K562 (cell line): ENCODE results near the gene RSPH9. TPM values are rescaled to one million over a fixed set of nuclear protein-coding genes. Genes with fewer than 3 reads are reported as not detected.

Experiments
- ETV5 ChIP-seq: sonication (generic); formaldehyde crosslinking; IDR thresholded peaks from 2 replicates; pipeline ENCODE4 v1.4.0; 2020; ENCODE audit warnings: low read depth, mild to moderate bottlenecking, missing genetic modification reagents
- EWSR1 ChIP-seq: fragments of 450-650 bp; IDR thresholded peaks from 2 replicates; pipeline ENCODE4 v1.6.1; 2018; ENCODE audit warnings: borderline replicate concordance, mild to moderate bottlenecking, low read depth, moderate library complexity; ENCODE audit not compliant: partially characterized antibody
- GTF3C2 ChIP-seq: IDR thresholded peaks from 3 replicates; pipeline ENCODE4 v1.6.1; 2011; ENCODE audit warnings: borderline replicate concordance, mild to moderate bottlenecking, moderate library complexity; ENCODE audit not compliant: insufficient read length; ENCODE audit errors: extremely low read depth
- JUND ChIP-seq, 2 experiments: IDR thresholded peaks; 2 replicates in 1 of 2; 3 replicates in 1 of 2; pipeline ENCODE4 v1.6.1; 2011; ENCODE audit warnings: borderline replicate concordance in 2 of 2, low read depth in 2 of 2, low read length in 2 of 2, improper control_type of control experiment in 1 of 2, missing biosample characterization in 1 of 2, missing genetic modification characterization in 1 of 2, missing genetic modification reagents in 1 of 2
- KLF13 ChIP-seq: fragments of 450-650 bp; IDR thresholded peaks from 2 replicates; pipeline ENCODE4 v1.6.1; 2016; ENCODE audit warnings: missing genetic modification characterization, low read depth, mild to moderate bottlenecking, missing compliant biosample characterization, moderate library complexity, borderline replicate concordance
- MAFF ChIP-seq: IDR thresholded peaks from 2 replicates; pipeline ENCODE4 v1.6.1; 2012; ENCODE audit warnings: low read length, improper control_type of control experiment
- MAFK ChIP-seq: IDR thresholded peaks from 2 replicates; pipeline ENCODE4 v1.6.1; 2011; ENCODE audit warnings: low read length, improper control_type of control experiment
- MECOM ChIP-seq: fragments of 250-450 bp; sonication (Bioruptor Pico); IDR thresholded peaks from 2 replicates; pipeline ENCODE4 v1.8.0; 2022; ENCODE audit warnings: inconsistent platforms
- NELFE ChIP-seq: IDR thresholded peaks from 2 replicates; pipeline ENCODE4 v1.6.1; 2011; ENCODE audit warnings: mild to moderate bottlenecking; ENCODE audit not compliant: insufficient read depth, insufficient read length
- PTRF ChIP-seq: fragments of 450-650 bp; IDR thresholded peaks from 2 replicates; pipeline ENCODE4 v1.6.1; 2016; ENCODE audit warnings: mild to moderate bottlenecking, missing genetic modification characterization, missing compliant biosample characterization
- SMARCB1 ChIP-seq: IDR thresholded peaks from 2 replicates; pipeline ENCODE4 v1.6.1; 2011; ENCODE audit warnings: improper control_type of control experiment, low read depth; ENCODE audit not compliant: insufficient read length
- SPI1 ChIP-seq: IDR thresholded peaks from 2 replicates; pipeline ENCODE4 v1.6.1; 2011; ENCODE audit warnings: low read depth, low read length, control low read depth, borderline replicate concordance
- TEAD1 ChIP-seq, 2 experiments: fragments of 450-650 bp in 1 of 2; sonication (generic) in 1 of 2; formaldehyde crosslinking; IDR thresholded peaks; 2 replicates each; pipeline versions ENCODE4 v1.4.0 to v1.8.0; 2020 to 2022; ENCODE audit warnings: mild to moderate bottlenecking in 2 of 2, missing genetic modification reagents in 1 of 2
- TOE1 ChIP-seq, 2 experiments: fragments of 450-650 bp in 1 of 2; sonication (generic) in 1 of 2; formaldehyde crosslinking in 1 of 2; IDR thresholded peaks; 2 replicates each; pipeline versions ENCODE4 v1.7.1 to v1.8.0; 2016 to 2022; ENCODE audit warnings: borderline replicate concordance in 2 of 2, mild to moderate bottlenecking in 2 of 2, antibody characterized with exemption in 1 of 2, inconsistent platforms in 1 of 2, low read depth in 1 of 2, missing genetic modification reagents in 1 of 2, moderate library complexity in 1 of 2
- ZNF23 ChIP-seq: fragments of 250-450 bp; sonication (Bioruptor Pico); IDR thresholded peaks from 2 replicates; pipeline ENCODE4 v1.4.0; 2020; ENCODE audit warnings: mild to moderate bottlenecking
- ZNF395 ChIP-seq: fragments of 200-800 bp; sonication (Bioruptor generic); IDR thresholded peaks from 2 replicates; pipeline ENCODE4 v1.6.1; 2017; ENCODE audit warnings: missing genetic modification characterization, missing compliant biosample characterization
- ZNF589 ChIP-seq: fragments of 200-800 bp; sonication (Bioruptor generic); IDR thresholded peaks from 2 replicates; pipeline ENCODE4 v1.6.1; 2016; ENCODE audit warnings: low read depth, missing genetic modification characterization, missing compliant biosample characterization
- polyA plus RNA-seq, 8 experiments: library from polyadenylated mRNA; depleted of rRNA in 4 of 8; stranded (reverse) in 5 of 8; unstranded in 3 of 8; fragments of >200 nt; fragmentation: Nextera tagmentation in 2 of 8; fragmentation: Illumina TruSeq in 1 of 8; extraction: Ambion mirVana in 2 of 8; extraction: Trizol in 1 of 8; gene quantifications; 2 replicates each; pipeline versions ENCODE4 v1.2.1 to v1.2.3, GENCODE V29; 2011 to 2014; ENCODE audit warnings: inconsistent platforms in 1 of 8, missing spikeins in 1 of 8
- total RNA-seq, 7 experiments: library from RNA; depleted of rRNA in 6 of 7; stranded (reverse); fragments of >200 nt in 6 of 7; fragmentation: Illumina TruSeq in 2 of 7; extraction: Trizol in 2 of 7; gene quantifications; 2 replicates each; pipeline versions ENCODE4 v1.2.1 to v1.2.3, GENCODE V29; 2011 to 2021; ENCODE audit warnings: low replicate concordance in 1 of 7

RSPH9 gene
- total and polyA plus RNA-seq, 9 of the 15 experiments (the other 6 are each of a cell fraction or from before 2014, with no cell fraction given) = 0.05 to 0.60 (median 0.39) TPM; not detected in 6

- TF ChIP-seq MAFK = peak; percentile 11; the same call in 1 of the 2 replicates
- peak; percentile 9; the same call in 1 of the 2 replicates for TF ChIP-seq MECOM (CRISPR knock-in tag)
- TF ChIP-seq PTRF (tag) = peak; percentile 30; the same call in 1 of the 2 replicates
- TF ChIP-seq NELFE = no peak
- TF ChIP-seq EWSR1 = no peak
- peak; percentile 86 for TF ChIP-seq ETV5 (CRISPR knock-in tag)
- TF ChIP-seq ZNF589 = peak; percentile 88
- peak; percentile 84 for TF ChIP-seq ZNF395
- peak; percentile 79 for TF ChIP-seq SPI1
- TF ChIP-seq TOE1 (IDR thresholded peaks at IDR 0.05; ENCODE audit: borderline replicate concordance) = 0 out of 2 replicates have a peak, but pooled peaks have one; percentile 25
- no peak for TF ChIP-seq TOE1 (CRISPR knock-in tag; IDR thresholded peaks at IDR 0.05; ENCODE audit: borderline replicate concordance, low read depth)
- no peak for TF ChIP-seq GTF3C2
- TF ChIP-seq SMARCB1 = no peak
- no peak for TF ChIP-seq ZNF23 (CRISPR knock-in tag)
- peak; percentile 91 for TF ChIP-seq JUND (IDR thresholded peaks at IDR 0.05; ENCODE audit: borderline replicate concordance, low read depth, low read length)
- TF ChIP-seq JUND (tag; IDR thresholded peaks at IDR 0.05; ENCODE audit: borderline replicate concordance, low read depth, low read length) = peak; percentile 53; the same call in 1 of the 3 replicates
- no peak for TF ChIP-seq KLF13 (tag)
- 0 out of 2 replicates have a peak, but pooled peaks have one; percentile 13 for TF ChIP-seq MAFF
- TF ChIP-seq TEAD1 (CRISPR knock-in tag; IDR thresholded peaks at IDR 0.05) = peak in 1 of 2 experiments; percentile 65; a peak in 2 of 4 replicates
Measured at GRCh38 chr6:43639984-43640800, 4.6 kb upstream of the RSPH9 start (continued).
